SU-DHL-6 (cell line): ENCODE data around the gene CENPS.
A peak's percentile ranks its signal among the peaks of the same experiment; 100 is the strongest.
"Not testable (repeated sequence)": the region's sequence is repeated elsewhere in the genome, so short reads cannot be mapped to it uniquely, and the experiment has no call there.

Experiments
- H2AFZ ChIP-seq: fragments of 200-600 bp; sonication (generic); 2 replicates; pipeline ENCODE4 v1.6.1; 2014; ENCODE audit warnings: low read depth, mild to moderate bottlenecking, moderate library complexity, mixed read lengths, antibody characterized with exemption, low read length; ENCODE audit not compliant: severe bottlenecking
- H3F3A ChIP-seq: fragments of 200-600 bp; shearing (Covaris generic); 2 replicates; pipeline ENCODE4 v1.6.0; 2016; ENCODE audit warnings: antibody characterized with exemption, mild to moderate bottlenecking; ENCODE audit not compliant: insufficient read depth
- H3K27ac ChIP-seq: fragments of 200-600 bp; sonication (generic); 2 replicates; pipeline ENCODE4 v1.5.1; 2016; ENCODE audit warnings: low read depth, mild to moderate bottlenecking, low read length, moderate library complexity, mixed read lengths
- H3K27me3 ChIP-seq: fragments of 200-600 bp; sonication (generic), shearing (Covaris generic); 2 replicates; pipeline ENCODE4 v1.6.0; 2014; ENCODE audit warnings: mild to moderate bottlenecking, low read length
- H3K36me3 ChIP-seq: fragments of 200-600 bp; sonication (generic); 2 replicates; pipeline ENCODE4 v1.6.1; 2014; ENCODE audit warnings: mild to moderate bottlenecking, low read length, mixed read lengths
- H3K4me2 ChIP-seq: fragments of 300-600, 200-600 bp; shearing (Covaris generic), sonication (generic); 2 replicates; pipeline ENCODE4 v1.6.0; 2014; ENCODE audit warnings: low read length, low read depth, mild to moderate bottlenecking; ENCODE audit not compliant: poor library complexity, severe bottlenecking
- H3K4me3 ChIP-seq: fragments of 200-600 bp; sonication (generic); 2 replicates; pipeline ENCODE4 v1.5.1; 2014; ENCODE audit warnings: antibody characterized with exemption, low read length, mild to moderate bottlenecking, mixed read lengths; ENCODE audit not compliant: insufficient read depth, poor library complexity, severe bottlenecking
- H3K79me2 ChIP-seq: fragments of 200-600 bp; sonication (generic); 2 replicates; pipeline ENCODE4 v1.6.1; 2014; ENCODE audit warnings: mild to moderate bottlenecking, low read length, moderate library complexity; ENCODE audit not compliant: insufficient read depth
- H3K9ac ChIP-seq: fragments of 200-600 bp; sonication (generic); 2 replicates; pipeline ENCODE4 v1.7.0; 2014; ENCODE audit warnings: mild to moderate bottlenecking, low read length
- H3K9me2 ChIP-seq: fragments of 200-600 bp; sonication (generic); replicated peaks from 2 replicates; pipeline ENCODE4 v1.6.1; 2014; ENCODE audit warnings: low read length; ENCODE audit not compliant: insufficient read depth
- H3K9me3 ChIP-seq: fragments of 200-600 bp; sonication (generic); 2 replicates; pipeline ENCODE4 v1.6.1; 2014; ENCODE audit warnings: low read length, mixed read lengths; ENCODE audit not compliant: insufficient read depth
- H4K20me1 ChIP-seq: fragments of 200-600 bp; sonication (generic); 2 replicates; pipeline ENCODE4 v1.6.1; 2014; ENCODE audit warnings: low read depth, mild to moderate bottlenecking, antibody characterized with exemption, low read length, moderate library complexity, mixed read lengths
- EZH2phosphoT487 ChIP-seq: fragments of 200-600 bp; sonication (generic), shearing (Covaris generic); conservative IDR thresholded peaks from 2 replicates; pipeline ENCODE4 v1.6.1; 2018; ENCODE audit warnings: mild to moderate bottlenecking, antibody characterized with exemption, low read length, moderate library complexity, mixed read lengths
- TF ChIP-seq, protein P1 (sequence below): fragments of 200-600 bp; sonication (generic); IDR thresholded peaks from one replicate; pipeline ENCODE4 v1.5.1; 2017; ENCODE audit warnings: antibody characterized with exemption, mild to moderate bottlenecking, low read length, moderate library complexity; ENCODE audit not compliant: insufficient read depth, poor library complexity, severe bottlenecking

CENPS gene

DNA sequence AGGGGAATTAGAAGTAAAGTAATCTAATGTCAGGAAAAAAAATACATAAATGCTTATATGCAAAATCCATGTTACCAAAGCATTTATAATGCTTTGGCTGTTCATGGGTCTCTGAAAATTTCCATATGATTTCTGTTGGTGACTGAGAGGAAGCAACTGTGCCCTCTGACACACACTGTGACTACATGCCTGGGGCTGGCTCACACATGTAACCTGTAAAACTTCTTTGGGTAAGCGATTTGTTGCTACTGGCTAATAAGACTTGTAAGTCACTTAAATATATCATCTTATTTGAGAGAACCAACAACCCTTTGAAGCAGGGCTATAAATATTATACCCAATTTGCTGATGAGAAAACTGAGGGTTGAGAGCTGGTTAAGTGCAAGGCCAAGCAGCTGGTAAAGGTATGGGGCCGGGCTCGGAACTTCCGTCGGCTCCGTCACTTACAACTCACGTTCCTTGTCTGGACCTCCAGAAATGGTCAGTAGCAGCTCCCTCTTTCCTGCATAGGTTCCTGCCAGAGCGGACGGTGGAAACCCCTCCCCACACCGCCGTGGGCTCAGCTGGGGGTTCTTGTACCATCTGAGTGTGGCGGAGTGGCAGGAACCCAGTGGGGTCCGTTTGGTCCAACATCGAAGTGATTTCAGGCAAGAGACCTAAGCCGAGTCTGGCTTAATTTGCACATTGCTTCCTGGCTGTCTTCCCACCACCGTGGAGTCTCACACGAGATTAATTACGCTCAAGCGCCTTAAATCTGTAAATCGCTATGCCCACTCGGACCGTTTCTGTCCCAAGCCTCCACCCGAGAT lies 41.4 kb downstream of the CENPS start:
- Histone ChIP-seq H3K4me3 (peak overlapping the region; percentile 75), H2AFZ (peak overlapping the region; percentile 62), H3K27me3 (no peaks in the 10 kb centered on the region), H3K9ac (peak overlapping the region; percentile 73), H4K20me1 (no peaks in the 10 kb centered on the region), H3K27ac (peak overlapping the region; percentile 96), H3K4me2 (peak overlapping the region; percentile 80), H3K79me2 (peaks cover 37% of the 10 kb centered on the region), H3K9me3 (no peaks in the 10 kb centered on the region), H3K9me2 (no peaks in the 10 kb centered on the region), H3K36me3 (peaks cover 4% of the 10 kb centered on the region; the same call in 1 of the 2 replicates), H3F3A (peaks cover 18% of the 10 kb centered on the region)
- no peak for TF ChIP-seq EZH2phosphoT487
- TF ChIP-seq, protein P1, sequence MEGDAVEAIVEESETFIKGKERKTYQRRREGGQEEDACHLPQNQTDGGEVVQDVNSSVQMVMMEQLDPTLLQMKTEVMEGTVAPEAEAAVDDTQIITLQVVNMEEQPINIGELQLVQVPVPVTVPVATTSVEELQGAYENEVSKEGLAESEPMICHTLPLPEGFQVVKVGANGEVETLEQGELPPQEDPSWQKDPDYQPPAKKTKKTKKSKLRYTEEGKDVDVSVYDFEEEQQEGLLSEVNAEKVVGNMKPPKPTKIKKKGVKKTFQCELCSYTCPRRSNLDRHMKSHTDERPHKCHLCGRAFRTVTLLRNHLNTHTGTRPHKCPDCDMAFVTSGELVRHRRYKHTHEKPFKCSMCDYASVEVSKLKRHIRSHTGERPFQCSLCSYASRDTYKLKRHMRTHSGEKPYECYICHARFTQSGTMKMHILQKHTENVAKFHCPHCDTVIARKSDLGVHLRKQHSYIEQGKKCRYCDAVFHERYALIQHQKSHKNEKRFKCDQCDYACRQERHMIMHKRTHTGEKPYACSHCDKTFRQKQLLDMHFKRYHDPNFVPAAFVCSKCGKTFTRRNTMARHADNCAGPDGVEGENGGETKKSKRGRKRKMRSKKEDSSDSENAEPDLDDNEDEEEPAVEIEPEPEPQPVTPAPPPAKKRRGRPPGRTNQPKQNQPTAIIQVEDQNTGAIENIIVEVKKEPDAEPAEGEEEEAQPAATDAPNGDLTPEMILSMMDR = no peak

DNA sequence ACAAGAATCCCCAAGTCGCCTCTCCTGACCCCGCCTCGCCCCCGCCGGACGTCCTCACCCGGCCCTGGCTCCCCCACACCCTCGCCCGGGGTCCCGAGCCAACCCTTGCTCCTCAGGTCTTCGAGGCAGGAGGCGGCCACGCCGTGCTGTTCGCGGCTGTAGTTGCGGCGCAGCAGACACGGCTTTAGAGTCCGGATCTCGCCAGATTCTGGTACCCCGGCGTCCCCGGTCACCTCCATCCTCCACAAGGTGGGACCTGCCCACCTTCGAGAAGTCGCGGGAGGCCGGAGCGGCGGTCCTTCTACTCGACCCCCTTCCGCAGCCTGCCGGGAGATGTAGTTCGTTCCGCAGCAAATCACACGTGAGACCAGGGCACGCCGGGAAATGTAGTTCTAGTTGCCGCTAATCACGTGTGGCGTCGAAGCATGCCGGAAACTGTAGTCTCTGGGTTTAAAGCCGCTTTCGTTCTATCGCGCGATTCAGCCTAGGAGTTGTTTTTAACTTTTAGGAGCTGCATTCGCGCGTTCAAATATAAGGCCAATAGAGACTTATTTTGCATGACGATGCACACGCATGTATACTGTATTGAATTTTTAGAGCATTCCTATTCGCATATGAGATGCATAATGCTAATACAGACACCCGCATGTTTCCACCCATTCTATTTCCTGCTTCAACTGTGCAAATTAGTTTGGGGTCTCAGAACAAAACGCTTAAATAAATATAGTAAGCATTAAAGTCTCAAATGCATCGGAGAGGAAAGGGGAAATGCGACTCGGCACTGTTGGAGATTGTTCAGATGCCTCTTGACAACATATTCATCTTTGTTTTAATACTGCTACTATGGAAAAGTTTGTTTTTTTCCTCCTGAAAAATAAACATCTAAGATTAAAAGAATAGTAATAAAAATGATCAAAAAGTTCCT lies 42.2 kb downstream of the CENPS start, which contains the start of gene DFFA:
Gene DFFA, minus strand, starts transcription at position 310 of the 925 bp plus-strand sequence. Its CDS starts 71 bp downstream, at position 239.
- H3K9me3 ChIP-seq = no peaks in the 10 kb centered on the region
- TF ChIP-seq, protein P1 = no peak
- no peak for TF ChIP-seq EZH2phosphoT487

DNA sequence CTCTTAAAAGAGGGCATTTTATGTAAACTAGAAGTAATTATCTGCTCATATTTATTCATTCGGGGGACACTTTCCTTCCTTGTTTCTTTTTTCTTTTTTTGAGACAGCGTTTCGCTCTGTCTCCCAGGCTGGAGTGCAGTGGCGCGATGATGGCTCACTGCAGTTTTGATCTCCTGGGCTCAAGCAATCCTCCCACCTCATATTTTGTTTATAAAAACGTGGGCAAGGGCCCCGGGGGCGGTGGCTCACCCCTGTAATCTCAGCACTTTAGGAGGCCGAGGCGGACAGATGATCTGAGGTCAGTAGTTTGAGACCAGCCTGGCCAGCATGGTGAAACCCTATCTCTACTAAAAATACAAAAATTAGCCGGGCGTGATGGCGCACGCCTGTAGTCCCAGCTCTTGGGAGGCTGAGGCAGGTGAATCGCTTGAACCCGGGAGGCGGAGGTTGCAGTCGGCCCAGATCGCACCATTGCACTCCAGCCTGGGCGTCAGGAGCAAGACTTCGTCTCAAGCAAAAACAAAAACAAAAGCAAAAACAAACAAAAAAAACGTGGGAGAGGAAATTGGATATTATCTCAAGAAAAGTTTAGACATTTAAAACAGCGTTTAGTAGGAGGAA lies 43.0 kb downstream of the CENPS start:
- H3K27ac ChIP-seq = peak overlapping the region; percentile 96
- H3K27me3 ChIP-seq = no peaks in the 10 kb centered on the region
- H3K4me2 ChIP-seq = peak overlapping the region; percentile 80
- H3K4me3 ChIP-seq = peak overlapping the region; percentile 98
- H2AFZ ChIP-seq = peak overlapping the region; percentile 90
- peak overlapping the region; percentile 73 for H3K9ac ChIP-seq
- H3K79me2 ChIP-seq = peaks cover 52% of the 10 kb centered on the region
- H4K20me1 ChIP-seq = no peaks in the 10 kb centered on the region
- H3K9me2 ChIP-seq = no peaks in the 10 kb centered on the region
- peaks cover 18% of the 10 kb centered on the region for H3F3A ChIP-seq
- H3K36me3 ChIP-seq = peaks cover 2% of the 10 kb centered on the region; the same call in 1 of the 2 replicates
- H3K9me3 ChIP-seq = no peaks in the 10 kb centered on the region
- TF ChIP-seq, protein P1 = no peak
- no peak for TF ChIP-seq EZH2phosphoT487

More for the DNA sequence above, 42.2 kb downstream of the CENPS start, which contains the start of gene DFFA:
- no peaks in the 10 kb centered on the region for H3K9me2 ChIP-seq
- no peaks in the 10 kb centered on the region for H4K20me1 ChIP-seq
- H3F3A ChIP-seq = peaks cover 18% of the 10 kb centered on the region
- H3K36me3 ChIP-seq = peaks cover 2% of the 10 kb centered on the region; the same call in 1 of the 2 replicates
- peak within 1 kb of the TSS; percentile 73 for H3K9ac ChIP-seq
- no peaks in the 10 kb centered on the region for H3K27me3 ChIP-seq
- peak within 1 kb of the TSS; percentile 80 for H3K4me2 ChIP-seq
- peaks cover 45% of the 10 kb centered on the region for H3K79me2 ChIP-seq
- H2AFZ ChIP-seq = peak within 1 kb of the TSS; percentile 90
- peak within 1 kb of the TSS; percentile 96 for H3K27ac ChIP-seq
- peak within 1 kb of the TSS; percentile 98 for H3K4me3 ChIP-seq

DNA sequence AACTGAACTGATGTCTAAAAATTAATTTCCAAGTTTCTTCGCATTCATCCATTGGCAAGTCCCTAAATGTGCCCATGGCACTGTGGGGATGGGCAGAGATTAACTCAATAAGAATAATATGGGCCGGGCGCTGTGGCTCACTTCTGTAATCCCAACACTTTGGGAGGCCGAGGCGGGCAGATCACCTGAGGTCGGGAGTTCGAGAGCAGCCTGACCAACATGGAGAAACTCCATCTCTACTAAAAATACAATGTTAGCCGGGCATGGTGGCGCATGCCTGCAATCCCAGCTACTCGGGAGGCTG lies 44.0 kb downstream of the CENPS start:
- H3F3A ChIP-seq = peaks cover 18% of the 10 kb centered on the region
- not testable (repeated sequence) for H3K36me3 ChIP-seq, H3K27me3 ChIP-seq, H3K9me2 ChIP-seq, H4K20me1 ChIP-seq, H3K9me3 ChIP-seq
- H3K9ac ChIP-seq = peak overlapping the region; percentile 90
- H3K79me2 ChIP-seq = peaks cover 61% of the 10 kb centered on the region
- H3K27ac ChIP-seq = peak overlapping the region; percentile 96
- peak overlapping the region; percentile 98 for H3K4me3 ChIP-seq
- peak overlapping the region; percentile 80 for H3K4me2 ChIP-seq
- peak overlapping the region; percentile 90 for H2AFZ ChIP-seq
